Mucosa of stomach (tissue), 1 donor: Measurements from ENCODE around the gene GLRA2.

Experiments used
- H3K27me3 ChIP-seq: one replicate; pipeline ENCODE4 v1.7.0; 2013; ENCODE audit warnings: mild to moderate bottlenecking, low read length; ENCODE audit not compliant: control insufficient read depth, insufficient read depth
- H3K36me3 ChIP-seq: one replicate; pipeline ENCODE4 v1.7.0; 2013; ENCODE audit warnings: low read length; ENCODE audit not compliant: control insufficient read depth, insufficient read depth
- H3K4me1 ChIP-seq: one replicate; pipeline ENCODE4 v1.7.0; 2013; ENCODE audit warnings: mild to moderate bottlenecking, low read length; ENCODE audit not compliant: control insufficient read depth, insufficient read depth
- H3K4me3 ChIP-seq: one replicate; pipeline ENCODE4 v1.7.0; 2013; ENCODE audit warnings: low read length
- H3K9ac ChIP-seq: one replicate; pipeline ENCODE4 v1.7.0; 2013; ENCODE audit warnings: mild to moderate bottlenecking, low read length, moderate library complexity
- H3K9me3 ChIP-seq: one replicate; pipeline ENCODE4 v1.7.0; 2013; ENCODE audit warnings: mild to moderate bottlenecking, low read length, moderate library complexity; ENCODE audit not compliant: control insufficient read depth
- donor health status: Pancreatic carcinoma.

GLRA2 gene

DNA sequence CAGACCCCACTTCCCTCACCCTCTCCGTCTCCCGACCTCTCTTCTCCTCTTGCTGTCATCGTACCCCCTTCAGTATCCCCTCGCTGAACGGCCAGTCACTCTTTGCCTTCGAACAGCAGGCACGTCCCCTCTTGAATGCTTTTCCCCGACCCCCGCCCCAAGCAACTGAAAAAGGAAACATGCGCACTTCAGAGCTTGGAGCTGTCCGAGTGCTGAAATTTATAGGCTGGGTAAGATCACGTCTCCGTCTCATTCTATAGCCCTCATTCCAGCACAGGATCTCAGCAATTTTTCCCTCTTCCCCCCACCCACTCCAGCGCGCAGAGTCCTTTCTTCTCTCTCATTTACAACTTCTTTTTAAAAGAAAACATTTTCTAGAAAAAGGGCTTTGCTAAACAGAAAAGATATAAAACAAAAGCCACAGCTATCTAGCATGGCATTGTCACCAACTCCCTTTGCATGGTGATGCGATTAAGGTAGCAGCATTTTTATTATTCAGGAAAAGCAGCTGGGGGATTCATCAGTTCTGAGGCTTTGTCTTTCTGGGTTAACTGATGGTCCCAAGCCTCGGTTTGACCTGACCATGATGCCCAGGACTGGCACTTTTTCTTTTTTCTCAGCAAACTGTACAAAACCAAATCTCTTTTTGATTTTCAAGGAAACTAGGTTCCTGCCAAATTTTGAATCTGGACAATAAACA is at the start of gene GLRA2:
GLRA2 (plus strand) TSS at position 247 of the 700 bp plus-strand sequence. CDS start 522 bp downstream, outside the sequence.
- H3K4me3 ChIP-seq: no peak within 1 kb of the TSS
- H3K4me1 ChIP-seq: no peaks in the 10 kb centered on the region
- no peaks in the 10 kb centered on the region for H3K9me3 ChIP-seq
- no peak within 1 kb of the TSS for H3K9ac ChIP-seq
- no peaks in the 10 kb centered on the region for H3K27me3 ChIP-seq
- H3K36me3 ChIP-seq: no peaks in the 10 kb centered on the region

GRCh38 chrX:14489437-14489836 is 39.9 kb upstream of the GLRA2 start:
- Histone ChIP-seq H3K27me3 (no peaks in the 10 kb centered on the region), H3K9ac (no peak overlapping the region), H3K4me3 (no peak overlapping the region), H3K9me3 (no peaks in the 10 kb centered on the region), H3K4me1 (no peaks in the 10 kb centered on the region), H3K36me3 (no peaks in the 10 kb centered on the region)

DNA sequence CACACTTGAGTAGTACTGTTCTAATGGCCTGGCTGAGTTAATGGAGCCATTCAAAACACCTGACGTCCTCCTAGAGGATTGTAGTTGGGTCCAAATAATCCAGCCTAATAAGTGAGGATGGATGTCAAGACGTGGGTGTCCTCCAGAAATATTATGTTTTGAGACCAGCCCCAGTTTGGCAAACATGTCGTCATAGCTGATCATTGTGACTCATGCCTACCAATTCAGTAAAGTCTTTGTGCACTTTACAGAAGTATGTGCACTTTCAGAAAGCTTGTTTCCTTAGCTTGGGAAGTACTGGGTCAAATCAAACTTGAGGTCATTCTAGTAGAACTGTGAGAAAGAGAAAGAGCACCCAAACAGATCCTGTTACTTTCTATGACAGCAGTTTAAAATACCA is 37.6 kb upstream of the GLRA2 start:
- H3K9me3 ChIP-seq: no peaks in the 10 kb centered on the region
- H3K4me1 ChIP-seq: no peaks in the 10 kb centered on the region
- H3K4me3 ChIP-seq: no peak overlapping the region
- H3K36me3 ChIP-seq: no peaks in the 10 kb centered on the region
- no peak overlapping the region for H3K9ac ChIP-seq
- H3K27me3 ChIP-seq: no peaks in the 10 kb centered on the region

DNA sequence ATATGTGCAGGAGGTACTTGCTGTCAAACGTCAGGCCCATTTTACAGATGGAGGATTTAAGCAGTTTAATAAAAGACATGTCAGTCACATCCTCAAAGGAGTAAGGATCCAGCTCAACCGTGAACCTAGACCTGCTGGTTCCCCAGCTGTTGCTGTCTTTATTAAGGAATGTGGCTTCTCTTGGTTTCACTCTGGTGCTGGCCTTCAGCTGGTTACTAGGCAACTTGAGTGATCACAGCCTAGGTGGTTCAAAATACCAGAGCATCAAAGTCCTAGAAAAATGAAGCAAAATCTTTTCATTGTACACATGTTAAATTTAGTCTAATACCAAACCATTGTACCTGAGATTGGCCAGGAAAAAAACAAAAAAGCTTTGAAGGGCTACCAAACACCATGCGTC is 32.7 kb upstream of the GLRA2 start:
- no peak overlapping the region for H3K4me3 ChIP-seq

GRCh38 chrX:14497184-14497666 is 32.1 kb upstream of the GLRA2 start:
- H3K9me3 ChIP-seq: no peaks in the 10 kb centered on the region
- H3K9ac ChIP-seq: no peak overlapping the region
- no peaks in the 10 kb centered on the region for H3K27me3 ChIP-seq
- no peaks in the 10 kb centered on the region for H3K4me1 ChIP-seq
- no peaks in the 10 kb centered on the region for H3K36me3 ChIP-seq
- no peak overlapping the region for H3K4me3 ChIP-seq

More for the DNA sequence above, 32.7 kb upstream of the GLRA2 start:
- no peak overlapping the region for H3K9ac ChIP-seq
- H3K4me1 ChIP-seq: no peaks in the 10 kb centered on the region
- H3K36me3 ChIP-seq: no peaks in the 10 kb centered on the region
- H3K9me3 ChIP-seq: no peaks in the 10 kb centered on the region
- no peaks in the 10 kb centered on the region for H3K27me3 ChIP-seq

- Histone ChIP-seq H3K27me3 (no peaks in the 10 kb centered on the region), H3K9me3 (no peaks in the 10 kb centered on the region), H3K9ac (no peak overlapping the region), H3K4me1 (peaks cover 3% of the 10 kb centered on the region), H3K36me3 (no peaks in the 10 kb centered on the region), H3K4me3 (no peak overlapping the region)
Measured at GRCh38 chrX:14501327-14501726, 28.0 kb upstream of the GLRA2 start.

GRCh38 chrX:14504960-14505538 is 24.3 kb upstream of the GLRA2 start:
- Histone ChIP-seq H3K36me3 (no peaks in the 10 kb centered on the region), H3K4me3 (no peak overlapping the region), H3K9me3 (no peaks in the 10 kb centered on the region), H3K9ac (no peak overlapping the region), H3K4me1 (peaks cover 3% of the 10 kb centered on the region), H3K27me3 (no peaks in the 10 kb centered on the region)

GRCh38 chrX:14505648-14506047 is 23.7 kb upstream of the GLRA2 start:
- Histone ChIP-seq H3K36me3 (no peaks in the 10 kb centered on the region), H3K9ac (no peak overlapping the region), H3K27me3 (no peaks in the 10 kb centered on the region), H3K9me3 (no peaks in the 10 kb centered on the region), H3K4me1 (peaks cover 3% of the 10 kb centered on the region), H3K4me3 (no peak overlapping the region)

GRCh38 chrX:14506866-14507265 is 22.5 kb upstream of the GLRA2 start:
- no peak overlapping the region for H3K4me3 ChIP-seq
- no peaks in the 10 kb centered on the region for H3K27me3 ChIP-seq

GRCh38 chrX:14508025-14508690 is 21.2 kb upstream of the GLRA2 start:
- Histone ChIP-seq H3K27me3 (no peaks in the 10 kb centered on the region), H3K4me3 (no peak overlapping the region), H3K9me3 (no peaks in the 10 kb centered on the region), H3K9ac (no peak overlapping the region), H3K4me1 (peaks cover 3% of the 10 kb centered on the region), H3K36me3 (no peaks in the 10 kb centered on the region)

More at GRCh38 chrX:14506866-14507265, 22.5 kb upstream of the GLRA2 start:
- no peak overlapping the region for H3K9ac ChIP-seq
- peaks cover 3% of the 10 kb centered on the region for H3K4me1 ChIP-seq
- H3K9me3 ChIP-seq: no peaks in the 10 kb centered on the region
- H3K36me3 ChIP-seq: no peaks in the 10 kb centered on the region

GRCh38 chrX:14509325-14510057 is 19.8 kb upstream of the GLRA2 start:
- Histone ChIP-seq H3K4me3 (no peak overlapping the region), H3K27me3 (no peaks in the 10 kb centered on the region), H3K9ac (no peak overlapping the region), H3K9me3 (no peaks in the 10 kb centered on the region), H3K4me1 (peaks cover 3% of the 10 kb centered on the region), H3K36me3 (no peaks in the 10 kb centered on the region)
